Measurements from ENCODE around the gene FAM234B.

Gene FAM234B, protein sequence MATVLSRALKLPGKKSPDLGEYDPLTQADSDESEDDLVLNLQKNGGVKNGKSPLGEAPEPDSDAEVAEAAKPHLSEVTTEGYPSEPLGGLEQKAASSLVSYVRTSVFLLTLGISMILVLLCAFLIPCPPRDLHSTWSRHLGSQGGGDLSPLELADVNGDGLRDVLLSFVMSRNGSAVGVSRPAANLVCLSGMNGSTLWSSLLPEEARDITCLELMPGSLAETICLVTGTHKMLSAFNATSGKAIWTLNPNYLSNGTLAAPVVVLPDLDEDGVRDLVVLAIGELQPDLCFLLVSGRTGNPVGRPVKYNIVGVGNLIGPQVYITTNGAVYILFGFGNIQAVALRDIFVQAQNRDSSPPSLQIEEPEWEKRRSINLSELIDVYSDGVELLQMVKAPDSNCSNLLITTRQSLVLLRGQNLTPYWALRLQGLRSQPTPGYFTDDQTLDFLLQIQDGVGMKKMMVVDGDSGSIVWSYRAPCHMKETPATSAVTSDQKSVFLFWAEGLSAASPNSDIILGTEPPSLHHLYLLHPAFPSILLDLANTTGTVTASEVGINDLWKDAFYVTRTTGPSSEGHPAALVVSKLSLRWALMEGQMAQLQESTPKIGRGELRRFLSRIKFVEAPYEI

DNA sequence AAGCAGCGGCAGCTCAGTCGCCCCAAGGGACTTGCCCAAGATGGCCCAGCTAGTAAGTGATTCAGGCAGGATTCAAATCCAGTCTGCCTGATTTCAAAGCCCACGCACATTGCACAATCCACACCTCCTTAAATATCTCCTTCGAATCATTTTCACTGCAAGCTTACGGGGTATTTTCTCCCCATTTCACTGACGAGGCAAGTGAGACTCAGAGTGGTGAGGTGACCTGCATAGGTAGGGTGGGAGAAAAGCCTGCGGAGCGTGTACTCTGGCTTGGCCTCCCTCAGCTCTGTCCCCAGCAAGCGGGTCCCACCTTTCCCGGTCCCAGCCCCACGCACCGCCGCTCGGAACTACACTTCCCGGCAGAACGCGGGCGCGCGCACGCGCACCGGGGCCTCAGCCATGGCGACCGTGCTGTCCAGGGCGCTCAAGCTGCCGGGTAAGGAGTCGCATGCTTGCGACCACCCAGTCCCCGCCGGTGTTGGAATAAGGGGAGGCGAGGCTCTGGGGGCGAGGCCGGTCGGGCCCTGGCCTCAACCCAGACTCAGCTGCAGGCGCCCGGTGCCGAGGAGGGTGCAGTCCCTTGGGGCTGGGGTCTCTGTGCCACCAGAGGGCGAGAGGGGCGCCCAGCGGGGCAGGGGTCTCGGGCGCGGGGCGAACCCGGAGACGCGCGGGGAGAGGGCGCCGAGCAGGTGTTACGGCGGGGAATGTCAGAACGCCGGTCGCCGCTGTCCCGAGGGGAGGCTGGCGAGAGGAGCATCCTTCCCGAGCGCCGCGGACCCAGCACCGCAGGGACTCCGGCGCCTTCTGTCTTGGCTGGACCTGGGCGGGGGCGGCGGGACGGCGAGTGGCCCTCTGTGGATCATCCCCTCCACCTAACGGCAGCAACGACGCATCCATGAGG lies at the start of gene FAM234B:
Gene FAM234B (plus strand): TSS at position 380 of the 904 bp plus-strand sequence. CDS start 23 bp downstream, at position 403.
- DNase-seq = peak; percentile 84

DNA sequence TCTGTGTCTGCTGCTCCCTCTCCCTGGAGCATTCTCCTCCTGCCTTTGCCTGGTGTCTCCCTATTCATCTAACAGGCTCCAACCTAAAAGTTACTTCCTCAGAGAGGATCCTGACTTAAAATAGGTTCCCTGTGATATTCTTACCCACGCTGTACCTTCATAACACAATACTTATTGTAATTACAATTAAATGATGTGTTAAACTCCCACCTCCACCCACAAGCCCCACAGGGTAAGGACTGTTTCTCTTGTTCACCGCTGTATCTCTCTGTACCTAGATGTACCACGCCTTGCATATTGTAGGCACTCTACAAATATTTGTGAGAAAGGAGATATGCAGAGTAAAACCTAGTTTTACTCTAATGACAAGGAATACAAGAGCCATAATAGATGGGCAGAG lies 49.1 kb upstream of the FAM234B start:
- no peak for DNase-seq

DNA sequence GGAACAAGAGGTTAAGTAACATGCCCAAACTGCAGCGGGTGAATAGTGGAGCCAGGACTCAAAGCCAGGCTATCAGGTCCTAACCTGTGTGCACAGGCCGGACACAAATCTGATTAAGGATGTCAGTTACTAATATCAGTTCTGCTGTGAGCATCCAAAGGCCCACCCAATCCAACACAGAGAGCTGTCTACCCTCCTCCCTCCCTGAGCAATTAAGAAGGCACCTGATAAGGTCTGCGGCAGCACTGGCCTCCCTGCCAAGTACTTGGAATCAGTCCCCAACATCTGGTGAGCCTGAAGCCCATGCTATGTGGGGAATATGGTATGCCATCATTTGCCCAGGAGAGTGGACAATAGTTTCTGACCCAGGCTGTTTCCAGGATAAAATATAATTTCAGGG lies 48.0 kb upstream of the FAM234B start:
- DNase-seq = no peak

DNA sequence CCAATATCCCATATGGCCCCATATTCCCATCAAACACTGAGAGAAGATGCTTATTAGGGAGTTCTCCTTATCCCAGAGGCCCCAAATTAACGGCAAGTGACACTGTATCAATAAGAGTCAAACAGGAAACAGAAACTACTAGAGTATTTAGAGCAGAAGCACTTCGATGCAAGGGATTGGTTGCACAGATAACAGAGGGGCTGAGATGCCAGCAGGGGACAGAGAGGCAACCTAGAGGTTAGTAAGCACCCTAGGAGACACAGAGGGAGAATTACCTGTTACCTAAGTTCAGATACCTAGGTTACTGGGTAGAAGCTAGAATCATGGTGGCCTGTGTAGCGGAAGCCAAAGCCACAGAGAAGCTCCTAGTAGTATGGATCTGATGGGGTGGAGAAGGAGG lies 47.0 kb upstream of the FAM234B start:
- no peak for DNase-seq

DNA sequence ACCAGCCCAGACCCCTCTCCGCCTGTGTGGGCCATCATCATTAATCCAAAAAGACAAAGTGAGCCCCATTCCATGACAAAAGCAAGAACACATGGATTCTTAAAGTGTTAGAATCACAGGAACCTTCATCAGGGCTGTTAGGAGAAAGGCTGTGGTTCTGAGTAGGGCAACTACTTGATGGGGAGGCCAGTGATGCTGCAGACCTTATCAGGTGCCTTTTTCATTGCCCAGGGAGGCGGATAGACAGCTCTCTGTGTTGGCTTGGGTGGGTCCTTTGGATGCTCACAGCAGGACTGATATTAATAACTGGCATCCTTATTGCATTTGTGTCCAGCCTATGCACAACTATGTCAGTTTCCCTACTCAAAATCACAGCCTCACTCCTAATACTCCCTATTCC lies 46.4 kb upstream of the FAM234B start:
- DNase-seq = no peak

DNA sequence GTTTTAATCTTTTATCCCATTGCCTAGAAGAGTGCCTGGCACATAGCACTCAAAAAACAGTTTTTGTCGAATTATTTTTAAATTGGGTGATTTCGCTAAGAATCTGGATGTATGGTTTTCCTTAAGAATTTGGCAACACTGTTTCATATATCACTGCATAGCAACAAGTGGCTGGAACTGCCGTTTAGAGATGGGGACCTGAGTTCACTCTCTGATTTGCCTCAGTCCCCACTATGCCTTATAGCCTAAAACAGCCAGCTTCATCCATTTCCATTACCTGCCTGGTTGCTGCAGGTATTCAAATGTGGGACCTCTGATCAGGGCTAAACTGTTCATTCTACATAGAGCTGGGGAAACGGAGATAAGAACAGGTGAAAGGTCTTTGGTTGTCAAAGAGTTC lies 45.9 kb upstream of the FAM234B start:
- DNase-seq = no peak

DNA sequence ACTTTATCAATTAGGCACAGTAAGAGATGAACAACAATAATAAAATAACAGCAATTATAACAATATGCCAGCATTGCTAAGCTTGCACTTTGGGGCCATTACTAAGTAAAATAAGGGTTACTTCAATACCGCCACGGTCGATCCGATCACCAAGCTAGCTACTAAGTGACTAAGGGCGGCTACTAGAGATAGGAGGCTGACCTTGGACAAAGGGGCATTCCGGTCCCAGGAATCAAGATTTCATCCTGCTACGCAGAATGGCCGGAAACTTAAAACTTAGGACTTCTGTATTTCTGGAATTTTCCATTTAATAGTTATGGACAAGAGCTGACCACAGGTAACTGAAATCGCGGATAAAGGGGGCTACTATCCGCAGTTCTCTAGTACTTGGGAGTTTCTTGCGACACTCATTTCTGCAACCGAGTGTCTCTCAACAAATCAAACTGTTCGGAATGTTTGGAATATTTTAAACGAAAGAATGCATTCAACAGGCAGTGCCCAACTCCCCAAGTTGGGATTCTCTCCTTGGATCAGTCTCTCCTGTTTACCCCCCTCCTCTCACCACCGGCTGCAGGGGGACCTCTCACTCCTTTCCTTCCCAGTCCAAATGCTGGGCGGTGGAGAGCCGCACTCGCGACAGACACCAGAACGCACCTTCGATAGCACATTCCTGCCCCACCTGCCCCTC lies 44.8 kb upstream of the FAM234B start:
- DNase-seq = no peak

DNA sequence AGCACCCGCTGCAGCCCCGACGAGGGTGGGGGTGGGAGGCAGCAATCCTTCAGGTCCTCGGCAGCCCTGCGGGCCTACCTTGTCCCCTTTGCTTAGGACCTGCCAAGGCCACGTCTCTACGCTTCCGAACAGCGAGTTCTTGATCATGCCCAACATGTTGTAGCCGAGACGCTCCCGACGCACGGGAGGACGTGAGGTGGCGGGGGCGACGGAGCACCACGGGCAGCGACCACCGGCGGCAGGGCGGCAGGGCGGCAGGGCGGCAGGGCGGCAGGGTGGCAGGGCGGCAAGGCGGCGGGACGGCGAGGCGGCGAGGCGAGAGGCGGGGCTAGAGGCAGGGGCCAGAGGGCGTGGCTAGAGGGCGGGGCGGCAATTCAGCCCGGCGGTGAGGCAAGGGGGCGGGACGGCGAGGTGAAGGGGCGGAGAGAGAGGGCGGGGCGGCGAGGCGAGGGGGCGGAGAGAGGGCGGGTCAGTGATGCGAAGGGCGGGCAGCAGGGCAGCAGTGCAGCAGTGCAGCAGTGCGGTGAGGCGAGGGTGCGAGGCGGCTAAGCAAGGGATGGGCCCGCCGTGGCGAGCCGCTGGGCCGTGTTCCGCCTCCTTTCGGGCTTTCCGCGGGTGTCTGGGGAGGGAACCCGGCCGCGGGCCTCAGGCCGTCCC lies 44.1 kb upstream of the FAM234B start, which contains the start of gene HEBP1:
Gene HEBP1 (minus strand): TSS at position 307 of the 657 bp plus-strand sequence. CDS start 151 bp downstream, at position 156.
- DNase-seq = peak; percentile 99

DNA sequence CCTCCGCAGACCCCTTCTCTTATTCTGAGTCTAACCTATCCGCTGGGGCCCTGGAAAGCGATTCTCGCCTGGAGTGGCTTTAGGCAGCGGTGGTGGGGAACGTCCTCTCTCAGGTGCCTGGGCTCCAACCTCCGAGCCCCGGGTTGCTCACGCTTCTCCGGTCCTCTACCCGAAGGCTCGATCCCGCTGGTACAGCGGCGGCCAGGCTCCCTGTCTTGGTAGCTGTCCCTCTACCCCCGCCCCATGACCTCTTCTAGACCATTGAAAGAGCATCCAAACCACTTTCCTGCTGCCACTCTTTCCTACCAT lies 43.6 kb upstream of the FAM234B start:
- DNase-seq = no peak

DNA sequence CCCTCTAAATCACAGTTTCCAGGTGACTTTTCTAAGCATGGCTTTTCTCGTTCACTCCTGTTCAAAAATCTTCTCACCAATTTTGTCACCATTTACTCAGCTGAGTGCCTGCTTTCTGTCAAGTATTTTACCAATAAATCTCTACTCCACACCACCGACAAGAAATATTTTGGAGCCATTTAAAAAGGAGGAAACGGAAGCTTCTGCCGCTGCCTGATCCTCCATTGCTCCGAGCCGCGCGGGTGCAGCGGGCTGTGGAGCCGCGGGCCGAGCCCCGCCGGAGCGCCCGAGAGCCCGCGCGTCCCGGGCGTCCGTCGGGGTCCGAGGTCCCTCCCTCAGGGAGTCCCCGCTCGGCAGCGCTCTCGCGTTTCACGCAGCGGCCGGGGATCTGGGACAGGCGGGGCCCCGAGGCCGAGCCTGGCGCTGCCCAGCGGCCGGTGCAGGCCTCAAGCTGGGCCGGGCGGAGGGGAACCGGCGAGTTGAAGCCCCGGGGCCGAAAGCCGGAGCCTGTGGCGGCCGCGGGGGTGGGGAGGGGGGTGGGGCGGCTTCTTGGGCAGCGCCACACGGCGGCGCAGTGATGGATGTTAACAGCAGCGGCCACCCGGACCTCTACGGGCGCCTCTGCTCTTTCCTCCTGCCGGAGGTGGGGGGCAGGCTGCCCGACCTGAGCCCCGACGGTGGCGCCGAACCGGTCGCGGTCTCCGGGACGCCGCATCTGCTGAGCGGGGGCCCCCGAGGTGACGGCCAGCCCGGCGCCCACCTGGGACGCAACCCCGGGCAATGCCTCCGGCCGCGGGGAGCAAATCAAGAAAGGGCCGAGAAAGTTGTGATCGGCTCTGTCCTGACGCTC lies 43.0 kb upstream of the FAM234B start:
- DNase-seq = peak; percentile 55

DNA sequence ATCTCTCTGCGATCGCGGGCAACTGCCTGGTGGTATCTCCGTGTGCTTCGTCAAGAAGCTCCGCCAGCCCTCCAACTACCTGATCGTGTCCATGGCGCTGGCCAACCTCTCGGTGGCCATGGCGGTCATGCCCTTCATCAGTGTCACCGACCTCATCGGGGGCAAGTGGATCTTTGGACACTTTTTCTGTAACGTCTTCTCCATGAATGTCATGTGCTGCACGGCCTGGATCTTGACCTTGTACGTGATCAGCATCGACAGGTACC lies 42.5 kb upstream of the FAM234B start:
- no peak for DNase-seq

DNA sequence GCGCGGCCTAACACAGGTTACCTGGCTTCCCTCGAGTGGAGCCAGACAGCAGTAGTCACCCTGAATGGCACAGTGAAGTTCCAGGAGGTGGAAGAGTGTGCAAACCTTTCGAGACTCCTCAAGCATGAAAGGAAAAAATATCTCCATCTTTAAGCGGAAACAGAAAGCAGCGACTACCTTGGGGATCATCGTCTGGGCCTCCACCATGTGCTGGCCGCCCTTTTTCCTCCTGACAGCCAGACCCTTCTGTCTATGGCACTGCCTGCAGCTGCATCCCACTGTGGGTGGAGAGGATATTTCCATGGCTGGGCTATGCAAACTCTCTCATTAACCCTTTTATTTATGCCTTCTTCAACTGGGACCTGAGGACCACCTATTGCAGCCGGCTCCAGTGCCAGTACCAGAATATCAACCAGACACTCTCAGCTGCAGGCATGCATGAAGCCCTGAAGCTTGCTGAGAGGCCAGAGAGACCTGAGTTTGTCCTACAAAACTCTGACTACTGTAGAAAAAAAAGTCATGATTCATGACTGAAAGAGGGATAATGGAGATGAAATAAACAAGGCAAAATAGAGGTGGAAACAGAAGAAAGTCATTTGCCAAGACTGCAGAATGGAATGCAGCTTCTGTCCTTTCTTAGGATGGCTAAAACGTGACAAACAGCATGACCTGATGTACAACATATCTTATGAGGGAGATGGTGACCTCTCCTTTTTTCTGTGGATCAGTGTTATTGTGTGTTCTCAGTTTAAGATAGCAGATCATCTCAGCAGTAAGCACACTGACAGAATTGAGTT lies 41.7 kb upstream of the FAM234B start:
- DNase-seq = no peak

DNA sequence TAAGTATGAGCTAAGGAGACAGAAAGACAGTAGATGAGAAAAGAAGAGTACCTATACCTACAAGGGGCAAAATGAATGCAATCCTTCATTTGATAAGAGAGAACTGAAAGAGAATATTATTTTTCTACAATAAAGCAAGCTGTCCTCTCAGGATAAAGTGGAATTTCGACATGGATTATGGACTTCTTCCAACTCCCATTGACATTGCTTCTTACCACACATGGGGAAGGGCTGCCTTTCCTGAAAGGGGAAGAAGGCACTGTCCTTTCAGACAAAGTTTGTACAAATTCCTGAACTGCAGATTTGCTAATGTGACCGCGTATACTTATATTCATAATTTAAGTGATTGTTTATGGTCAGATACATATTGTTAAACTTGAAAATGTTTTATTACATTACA lies 39.8 kb upstream of the FAM234B start:
- DNase-seq = no peak

DNA sequence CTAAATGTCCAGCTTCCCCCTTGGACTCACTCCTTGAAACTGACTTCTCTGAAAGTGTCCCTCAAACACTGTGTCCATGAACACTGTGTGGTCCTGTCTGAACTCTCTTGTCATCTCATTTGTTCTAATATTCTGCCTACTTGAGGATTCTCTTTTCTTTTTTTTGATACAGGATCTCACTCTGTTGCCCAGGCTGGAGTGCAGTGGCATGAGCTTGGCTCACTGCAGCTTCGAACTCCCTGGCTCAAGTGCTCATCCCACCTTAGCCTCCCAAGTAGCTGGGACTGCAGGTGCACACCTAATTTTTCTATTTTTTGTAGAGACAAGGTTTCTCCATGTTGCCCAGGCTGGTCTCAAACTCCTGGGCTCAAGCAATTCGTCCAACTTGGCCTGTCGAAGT lies 39.2 kb upstream of the FAM234B start:
- DNase-seq = no peak

DNA sequence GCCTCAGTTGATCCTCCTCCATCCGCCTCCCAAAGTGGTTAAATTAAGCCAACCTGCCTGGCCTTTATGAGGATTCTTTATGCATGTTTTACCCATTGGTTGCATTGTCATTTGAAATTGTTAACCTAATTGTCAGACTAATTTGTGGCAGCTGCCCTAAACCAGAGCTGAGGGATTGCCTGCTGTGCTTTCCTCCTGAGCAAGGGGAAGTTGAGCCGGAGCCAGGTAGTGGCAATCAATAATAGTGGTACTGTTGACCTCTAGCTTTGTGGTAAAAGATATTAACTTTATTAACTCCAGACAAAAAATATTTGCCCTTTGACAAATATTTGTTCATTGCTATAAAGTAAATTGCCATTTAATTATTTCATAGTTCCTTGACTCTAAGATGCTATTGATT lies 38.5 kb upstream of the FAM234B start:
- no peak for DNase-seq

DNA sequence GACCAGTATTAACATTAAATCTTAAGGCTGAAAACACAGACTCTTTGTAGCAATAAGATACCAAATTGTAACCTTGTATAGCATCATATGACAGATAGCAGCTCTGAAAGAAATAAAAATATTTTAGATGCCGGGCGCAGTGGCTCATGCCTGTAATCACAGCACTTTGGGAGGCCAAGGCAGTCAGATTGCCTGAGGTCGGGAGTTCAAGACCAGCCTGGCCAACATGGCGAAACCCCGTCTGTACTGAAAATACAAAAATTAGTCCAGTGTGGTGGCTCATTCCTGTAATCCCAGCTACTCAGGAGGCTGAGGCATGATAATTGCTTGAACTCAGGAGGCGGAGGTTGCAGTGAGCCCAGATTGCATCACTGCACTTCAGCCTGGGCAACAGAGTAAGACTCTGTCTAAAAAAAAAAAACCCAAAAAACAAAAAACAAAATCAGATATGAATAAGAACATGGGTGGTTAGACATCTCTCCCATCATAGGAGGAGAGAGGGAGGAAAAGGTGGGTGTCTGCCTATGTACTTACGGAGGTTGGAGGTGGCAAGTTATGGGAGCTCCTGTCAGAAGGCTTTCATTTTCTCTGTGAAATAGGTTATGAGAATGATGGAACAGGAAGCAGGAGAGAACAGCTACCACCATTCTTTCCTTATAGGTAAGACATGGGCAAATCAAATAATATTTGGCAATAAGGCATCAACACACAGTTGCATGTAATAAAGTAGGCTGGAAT lies 36.5 kb upstream of the FAM234B start:
- no peak for DNase-seq

DNA sequence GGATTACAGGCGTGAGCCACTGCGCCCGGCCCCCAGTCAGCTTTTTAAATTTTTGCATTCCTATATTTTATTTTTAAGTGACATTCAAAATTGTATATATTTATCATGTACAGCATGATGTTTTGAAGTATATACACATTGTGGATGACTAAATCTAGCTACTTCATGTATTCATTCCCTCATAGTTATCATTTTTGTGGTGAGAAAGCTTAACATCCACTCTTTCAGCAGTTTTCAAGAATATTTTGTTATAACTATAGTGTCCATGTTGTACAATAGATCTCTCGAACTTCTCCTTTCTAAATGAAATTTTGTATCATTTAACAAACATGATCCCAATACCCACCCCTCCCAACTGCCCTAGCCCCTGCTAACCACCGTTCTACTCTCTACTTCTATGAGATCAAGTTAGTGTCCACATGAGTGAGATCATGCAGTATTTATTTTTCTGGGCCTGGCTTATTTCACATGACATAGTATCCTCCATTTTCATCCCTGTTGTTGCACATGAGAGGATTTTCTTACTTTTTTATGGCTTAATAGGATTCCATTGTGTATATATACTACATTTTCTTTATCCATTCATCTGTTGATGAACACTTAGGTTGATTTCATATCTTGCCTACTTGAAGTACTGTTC lies 35.3 kb upstream of the FAM234B start:
- no peak for DNase-seq

DNA sequence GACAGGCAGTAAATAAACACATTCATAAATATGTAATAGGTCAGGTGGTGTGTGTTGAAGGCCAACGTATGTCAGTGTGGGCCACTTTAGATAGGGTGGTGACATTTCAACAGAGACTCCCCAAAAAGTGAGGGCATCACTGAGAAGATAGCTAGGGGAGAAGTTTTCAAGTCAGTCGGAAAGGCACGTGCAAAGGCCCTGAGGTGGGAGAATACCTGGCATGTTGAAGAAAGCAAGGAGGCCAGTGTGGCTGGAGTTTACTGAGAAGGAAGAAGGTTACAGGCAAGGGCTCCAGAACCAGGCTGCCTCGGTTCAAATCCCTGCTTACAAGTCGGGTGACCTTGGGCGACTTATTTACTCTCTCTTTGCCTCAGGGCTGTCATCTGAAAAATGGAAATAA lies 33.1 kb upstream of the FAM234B start:
- no peak for DNase-seq

DNA sequence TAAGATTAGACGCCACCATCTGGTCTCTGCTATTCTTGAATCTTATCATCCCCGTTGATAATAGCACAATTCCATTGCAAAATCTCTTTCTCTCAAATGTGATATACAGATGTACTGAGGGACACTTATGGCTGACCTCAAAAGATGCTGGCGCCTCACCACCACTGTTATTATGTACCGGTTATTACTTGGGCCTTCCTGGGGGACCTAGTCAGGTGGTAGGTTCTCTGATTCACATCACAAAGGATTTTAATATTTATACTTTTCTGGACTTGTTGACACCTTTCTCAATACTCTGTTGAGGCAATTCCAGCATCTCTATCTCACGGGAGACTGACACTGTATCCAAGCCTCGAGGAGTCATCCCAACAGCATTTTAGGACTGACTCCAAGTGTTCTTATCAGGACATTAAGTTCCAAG lies 21.3 kb upstream of the FAM234B start:
- DNase-seq = no peak
